ENCODE data around the gene HDGF. TPM values are rescaled to one million over a fixed set of nuclear protein-coding genes. Genes with fewer than 3 reads are reported as not detected.

HDGF gene
- total and polyA plus RNA-seq, 11 donors, result 87.7 to 240 (median 147) TPM

GRCh38 chr1:156692441-156692924 is 59.0 kb downstream of the HDGF start:
- no peaks in the 10 kb centered on the region for H3K36me3 ChIP-seq
- no peaks in the 10 kb centered on the region for H3K9me3 ChIP-seq
- no peak overlapping the region for H3K4me3 ChIP-seq
- 25 to 34% (median 26%) methylated on average over 13 of the region's 13 CpGs for WGBS, 4 donors
- H3K4me1 ChIP-seq, result peaks cover 0 to 19% (median 9%) of the 10 kb centered on the region in 12 donors
- peaks cover 0 to 44% (median 22%) of the 10 kb centered on the region in 9 donors for H3K27me3 ChIP-seq
- ATAC-seq (no peak), DNase-seq (peak in 1 of 5 donors; percentile 47)
- H3K27ac ChIP-seq, result no peak overlapping the region
- TF ChIP-seq CTCF (IDR thresholded peaks at IDR 0.05) (no peak), POLR2A (IDR thresholded peaks at IDR 0.05) (no peak)
- intact Hi-C loops (cut with DNase I), result loop anchor here in 4 of 10 donors (5.0 to 10.0 kb wide), 4 partner anchors 172 to 200 kb away; partner anchors contain the start of genes NTRK1 (in 1 of the 4) and PEAR1 (in 1 of the 4)

Other genes with a start within 250 kb of the HDGF start
- 1 to 10 TPM in 2 of 9 donors, under 1 TPM in 7; 0.09 to 5.1 (median 0.27) TPM for gene IQGAP3, start 179.1 kb downstream of the HDGF start, total RNA-seq
- under 1 TPM; 0.11 to 0.25 TPM for gene IQGAP3, start 179.1 kb downstream of the HDGF start, polyA plus RNA-seq
- gene TTC24, start 172.0 kb downstream of the HDGF start, total RNA-seq, result under 1 TPM in 1 of 9 donors, not detected in 8; 0.19 TPM
- not detected for gene TTC24, start 172.0 kb downstream of the HDGF start, polyA plus RNA-seq
- 100 to 1,000 TPM in 5 of 9 donors, 10 to 100 TPM in 4; 87.4 to 141 (median 111) TPM for gene NAXE, start 159.9 kb downstream of the HDGF start, total RNA-seq
- 100 to 1,000 TPM in 1 of 2 donors, 10 to 100 TPM in 1; 75.8 to 101 TPM for gene NAXE, start 159.9 kb downstream of the HDGF start, polyA plus RNA-seq
- 10 to 100 TPM in 8 of 9 donors, 1 to 10 TPM in 1; 8.8 to 30.1 (median 12.6) TPM for gene GPATCH4, start 150.2 kb downstream of the HDGF start, total RNA-seq
- 10 to 100 TPM; 21.6 to 67.5 TPM for gene GPATCH4, start 150.2 kb downstream of the HDGF start, polyA plus RNA-seq
- 1 to 10 TPM in 4 of 9 donors, under 1 TPM in 5; 0.52 to 2.4 (median 0.95) TPM for gene HAPLN2, start 132.3 kb downstream of the HDGF start, total RNA-seq
- 1 to 10 TPM; 1.2 to 3.0 TPM for gene HAPLN2, start 132.3 kb downstream of the HDGF start, polyA plus RNA-seq
- gene BCAN, start 109.6 kb downstream of the HDGF start, total RNA-seq, result under 1 TPM in 4 of 9 donors, not detected in 5; 0.09 to 0.27 (median 0.15) TPM
- under 1 TPM; 0.10 to 0.15 TPM for gene BCAN, start 109.6 kb downstream of the HDGF start, polyA plus RNA-seq
- gene NES, start 74.3 kb downstream of the HDGF start, total RNA-seq, result 100 to 1,000 TPM in 7 of 9 donors, 10 to 100 TPM in 2; 75.3 to 499 (median 158) TPM
- 100 to 1,000 TPM in 1 of 2 donors, 10 to 100 TPM in 1; 59.7 to 160 TPM for gene NES, start 74.3 kb downstream of the HDGF start, polyA plus RNA-seq
- gene CRABP2, start 46.1 kb downstream of the HDGF start, total RNA-seq, result 10 to 100 TPM in 1 of 9 donors, 1 to 10 TPM in 4, under 1 TPM in 1, not detected in 3; 0.80 to 11.4 (median 1.7) TPM
- gene CRABP2, start 46.1 kb downstream of the HDGF start, polyA plus RNA-seq, result 1 to 10 TPM in 1 of 2 donors, under 1 TPM in 1; 0.46 to 1.5 TPM
- 10 to 100 TPM in 8 of 9 donors, 1 to 10 TPM in 1; 8.9 to 18.9 (median 15.0) TPM for gene METTL25B, start 23.2 kb downstream of the HDGF start, total RNA-seq
- 10 to 100 TPM; 15.6 to 24.3 TPM for gene METTL25B, start 23.2 kb downstream of the HDGF start, polyA plus RNA-seq
- 10 to 100 TPM in 8 of 9 donors, 1 to 10 TPM in 1; 8.4 to 17.9 (median 12.8) TPM for gene ISG20L2, start 22.9 kb downstream of the HDGF start, total RNA-seq
- gene ISG20L2, start 22.9 kb downstream of the HDGF start, polyA plus RNA-seq, result 10 to 100 TPM in 1 of 2 donors, 1 to 10 TPM in 1; 5.1 to 17.6 TPM
- 100 to 1,000 TPM in 1 of 9 donors, 10 to 100 TPM in 8; 74.8 to 117 (median 79.6) TPM for gene MRPL24, start 10.6 kb downstream of the HDGF start, total RNA-seq
- 100 to 1,000 TPM; 135 to 230 TPM for gene MRPL24, start 10.6 kb downstream of the HDGF start, polyA plus RNA-seq
- gene PRCC, start 15.9 kb upstream of the HDGF start, total RNA-seq, result 10 to 100 TPM; 34.6 to 55.5 (median 39.0) TPM
- 10 to 100 TPM; 39.0 to 49.9 TPM for gene PRCC, start 15.9 kb upstream of the HDGF start, polyA plus RNA-seq
- 1 to 10 TPM in 6 of 9 donors, under 1 TPM in 3; 0.52 to 8.2 (median 1.9) TPM for gene SH2D2A, start 65.2 kb upstream of the HDGF start, total RNA-seq
- gene SH2D2A, start 65.2 kb upstream of the HDGF start, polyA plus RNA-seq, result 1 to 10 TPM in 1 of 2 donors, under 1 TPM in 1; 0.95 to 1.1 TPM
- under 1 TPM in 7 of 9 donors, not detected in 2; 0.07 to 0.35 (median 0.11) TPM for gene INSRR, start 107.4 kb upstream of the HDGF start, total RNA-seq
- gene INSRR, start 107.4 kb upstream of the HDGF start, polyA plus RNA-seq, result under 1 TPM in 1 of 2 donors, not detected in 1; 0.42 TPM
- 1 to 10 TPM in 5 of 9 donors, under 1 TPM in 4; 0.22 to 1.6 (median 1.1) TPM for gene NTRK1, start 109.2 kb upstream of the HDGF start, total RNA-seq
- 1 to 10 TPM in 1 of 2 donors, under 1 TPM in 1; 0.30 to 1.4 TPM for gene NTRK1, start 109.2 kb upstream of the HDGF start, polyA plus RNA-seq
- gene PEAR1, start 142.0 kb upstream of the HDGF start, total RNA-seq, result 10 to 100 TPM in 2 of 9 donors, 1 to 10 TPM in 7; 4.1 to 14.7 (median 7.5) TPM
- 1 to 10 TPM; 7.1 TPM for gene PEAR1, start 142.0 kb upstream of the HDGF start, polyA plus RNA-seq
- gene LRRC71, start 169.0 kb upstream of the HDGF start, total RNA-seq, result under 1 TPM in 1 of 9 donors, not detected in 8; 0.27 TPM
- under 1 TPM; 0.06 to 0.42 TPM for gene LRRC71, start 169.0 kb upstream of the HDGF start, polyA plus RNA-seq